Measurements from ENCODE around the gene RBM33. TPM values are rescaled to one million over a fixed set of nuclear protein-coding genes. Genes with fewer than 3 reads are reported as not detected.

RBM33 gene
- polyA plus RNA-seq, 2 of the 4 experiments (the other 2 are of a cell fraction): 21.7 to 21.9 TPM

GRCh38 chr7:155804897-155805825 is 160.7 kb downstream of the RBM33 start:
- peak; percentile 83 to 91 for DNase-seq (ENCODE audit: low read depth in 1 of 2, low spot score in 1 of 2)
- ATAC-seq: peak; percentile 67 to 83
- ChIA-PET POLR2A (no interaction called here), CTCF (interaction anchor here (0.6 to 7.9 kb wide), 38 partner anchors 8 to 1981 kb away, joined by 3 to 67 read pairs (median 4); no protein-coding TSS in a partner anchor)
- FAIRE-seq: no peak
- H3K4me1 ChIP-seq: peaks cover 32% of the 10 kb centered on the region
- no peaks in the 10 kb centered on the region for H3K9me3 ChIP-seq
- H3K27ac ChIP-seq: peak overlapping the region; percentile 80 to 85
- TF ChIP-seq JUNB (IDR thresholded peaks at IDR 0.05): no peak
- peak; percentile 68 for TF ChIP-seq MAX (IDR thresholded peaks at IDR 0.05)
- TF ChIP-seq CTCF (IDR thresholded peaks at IDR 0.05): peak; percentile 86
- no peak for TF ChIP-seq HOXB13 (CRISPR knock-in tag; IDR thresholded peaks at IDR 0.05; ENCODE audit: low read depth)
- peak; percentile 60 for TF ChIP-seq SMC3 (IDR thresholded peaks at IDR 0.05)
- TF ChIP-seq HDAC2 (IDR thresholded peaks at IDR 0.05): 0 out of 2 replicates have a peak, but pooled peaks have one; percentile 44
- no peak for TF ChIP-seq RNF2 (IDR thresholded peaks at IDR 0.05; ENCODE audit: borderline replicate concordance, low read depth)
- peak; percentile 83; the same call in 1 of the 2 replicates for TF ChIP-seq E2F6 (IDR thresholded peaks at IDR 0.05; ENCODE audit: borderline replicate concordance, low read depth)
- TF ChIP-seq RAD21 (conservative IDR thresholded peaks at IDR 0.05 in 1 of 2, IDR thresholded peaks at IDR 0.05 in 1 of 2): peak; percentile 68 to 78
- H3K4me2 ChIP-seq: peak overlapping the region; percentile 95
- 3% methylated on average over 32 of the region's 91 CpGs for WGBS (ENCODE audit: missing lambda C conversion rate)
- peak overlapping the region; percentile 51 for H3K4me3 ChIP-seq

GRCh38 chr7:155805826-155806095 is 161.3 kb downstream of the RBM33 start:
- Histone ChIP-seq H3K4me1 (peaks cover 38% of the 10 kb centered on the region), H3K4me2 (peak overlapping the region; percentile 95), H3K9me3 (no peaks in the 10 kb centered on the region), H3K4me3 (peak overlapping the region; percentile 51; the same call in 2 of the 3 replicates), H3K27ac (peak overlapping the region; percentile 80 to 85)
- TF ChIP-seq MAFK (IDR thresholded peaks at IDR 0.05; ENCODE audit: partially characterized antibody) (no peak), CTCF (IDR thresholded peaks at IDR 0.05) (no peak), EHF (CRISPR knock-in tag; IDR thresholded peaks at IDR 0.05) (no peak), NFE2L2 (conservative IDR thresholded peaks at IDR 0.05; ENCODE audit: low read length) (no peak), ESRRA (IDR thresholded peaks at IDR 0.05; ENCODE audit: borderline replicate concordance, low read length) (no peak), SMC3 (IDR thresholded peaks at IDR 0.05) (no peak), HMGXB4 (CRISPR knock-in tag; IDR thresholded peaks at IDR 0.05; ENCODE audit: borderline replicate concordance) (no peak), MAZ (IDR thresholded peaks at IDR 0.05; ENCODE audit: borderline replicate concordance, low read depth, low read length) (no peak), JUNB (IDR thresholded peaks at IDR 0.05) (no peak), EP300 (IDR thresholded peaks at IDR 0.05) (no peak), BHLHE40 (IDR thresholded peaks at IDR 0.05; ENCODE audit: low read depth, low read length) (no peak), HOXB13 (CRISPR knock-in tag; IDR thresholded peaks at IDR 0.05; ENCODE audit: low read depth) (no peak), KDM5A (IDR thresholded peaks at IDR 0.05) (no peak), JUN (IDR thresholded peaks at IDR 0.05) (no peak)
- ChIA-PET CTCF (interaction anchor here (0.7 to 7.9 kb wide), 33 partner anchors 9 to 1981 kb away, joined by 3 to 67 read pairs (median 4); no protein-coding TSS in a partner anchor), POLR2A (no interaction called here)
- FAIRE-seq (no peak), ATAC-seq (no peak; a peak in 2 of 6 replicates), DNase-seq (ENCODE audit: low read depth in 1 of 2, low spot score in 1 of 2) (no peak)
- 93% methylated on average over 12 of the region's 18 CpGs for WGBS (ENCODE audit: missing lambda C conversion rate)

All from A549 (cell line).